ENCODE results near the gene DOCK3. TPM values are rescaled to one million over a fixed set of nuclear protein-coding genes. Genes with fewer than 3 reads are reported as not detected.

DOCK3 gene
- total RNA-seq, 2 donors from 2014 or later = 7.7 to 8.5 TPM

GRCh38 chr3:51378726-51379125, 704.0 kb downstream of the DOCK3 start:
- no peak overlapping the region for H3K27ac Mint-ChIP-seq
- 85 to 88% methylated on average over 2 of the region's 2 CpGs for whole genome bisulfite sequencing, 2 experiments (ENCODE audit: insufficient coverage in 1 of 2, insufficient read length in 1 of 2)
- TF ChIP-seq CTCF (conservative IDR thresholded peaks at IDR 0.05) = no peak
- H3K36me3 Mint-ChIP-seq (ENCODE audit: low read depth) = no peaks in the 10 kb centered on the region
- H3K4me3 Mint-ChIP-seq = no peak overlapping the region
- Histone ChIP-seq H3K27me3 (ENCODE audit: control insufficient read depth, insufficient read depth, low read length, poor library complexity, severe bottlenecking) (no peaks in the 10 kb centered on the region), H3K36me3 (ENCODE audit: control insufficient read depth, insufficient read depth, low read length) (no peaks in the 10 kb centered on the region), H3K9me3 (ENCODE audit: control insufficient read depth, low read length) (no peaks in the 10 kb centered on the region), H3K4me1 (ENCODE audit: control insufficient read depth, insufficient read depth, low read length) (peaks cover 6% of the 10 kb centered on the region), H3K4me3 (ENCODE audit: low read length) (no peak overlapping the region), H3K9ac (ENCODE audit: extremely low read depth, low read length, poor library complexity, severe bottlenecking) (no peak overlapping the region), H3K27ac (ENCODE audit: low read depth, low read length) (no peak overlapping the region)
- no peak for DNase-seq
- no peaks in the 10 kb centered on the region for H3K9me3 Mint-ChIP-seq
- peaks cover 7% of the 10 kb centered on the region for H3K4me1 Mint-ChIP-seq
- H3K27me3 Mint-ChIP-seq (ENCODE audit: insufficient read depth) = no peaks in the 10 kb centered on the region

DNA sequence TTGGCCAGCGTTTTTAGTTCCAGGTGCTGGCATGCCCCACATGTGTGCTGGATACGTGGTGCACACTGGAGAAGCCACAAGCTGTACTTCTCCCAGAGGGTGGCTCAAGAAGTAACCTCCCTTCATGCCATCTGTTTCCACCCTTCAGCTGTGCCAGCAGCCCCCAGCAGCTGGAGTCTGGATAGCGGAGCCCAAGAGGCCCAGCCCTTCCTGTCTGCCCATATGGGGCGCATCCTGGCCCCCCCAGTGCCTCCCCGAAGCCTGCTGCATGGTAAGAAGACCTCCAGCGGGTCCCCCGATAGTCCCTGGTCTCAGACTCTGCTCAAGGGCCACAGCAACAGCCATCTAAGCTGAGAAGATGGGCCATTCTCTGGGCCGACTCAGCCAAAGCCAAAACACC, 704.6 kb downstream of the DOCK3 start:
- Mint-ChIP-seq H3K4me1 (peaks cover 11% of the 10 kb centered on the region), H3K36me3 (ENCODE audit: low read depth) (no peaks in the 10 kb centered on the region), H3K9me3 (no peaks in the 10 kb centered on the region), H3K4me3 (no peak overlapping the region), H3K27ac (peak overlapping the region; percentile 32), H3K27me3 (ENCODE audit: insufficient read depth) (no peaks in the 10 kb centered on the region)
- H3K4me3 ChIP-seq (ENCODE audit: low read length) = no peak overlapping the region
- H3K27me3 ChIP-seq (ENCODE audit: control insufficient read depth, insufficient read depth, low read length, poor library complexity, severe bottlenecking) = no peaks in the 10 kb centered on the region
- no peaks in the 10 kb centered on the region for H3K9me3 ChIP-seq (ENCODE audit: control insufficient read depth, low read length)
- no peak overlapping the region for H3K27ac ChIP-seq (ENCODE audit: low read depth, low read length)
- H3K9ac ChIP-seq (ENCODE audit: extremely low read depth, low read length, poor library complexity, severe bottlenecking) = no peak overlapping the region
- no peak for DNase-seq
- no peak for TF ChIP-seq CTCF (conservative IDR thresholded peaks at IDR 0.05)
- WGBS, 2 experiments (ENCODE audit: insufficient coverage in 1 of 2, insufficient read length in 1 of 2) = 81 to 88% methylated on average over 4 to 8 of the region's 8 CpGs
- H3K4me1 ChIP-seq (ENCODE audit: control insufficient read depth, insufficient read depth, low read length) = peaks cover 6% of the 10 kb centered on the region
- no peaks in the 10 kb centered on the region for H3K36me3 ChIP-seq (ENCODE audit: control insufficient read depth, insufficient read depth, low read length)

- no peak for TF ChIP-seq CTCF (conservative IDR thresholded peaks at IDR 0.05)
- H3K27me3 Mint-ChIP-seq (ENCODE audit: insufficient read depth) = no peaks in the 10 kb centered on the region
- no peaks in the 10 kb centered on the region for H3K9me3 Mint-ChIP-seq
- no peak overlapping the region for H3K4me3 Mint-ChIP-seq
- Histone ChIP-seq H3K4me3 (ENCODE audit: low read length) (no peak overlapping the region), H3K27ac (ENCODE audit: low read depth, low read length) (no peak overlapping the region), H3K36me3 (ENCODE audit: control insufficient read depth, insufficient read depth, low read length) (no peaks in the 10 kb centered on the region), H3K27me3 (ENCODE audit: control insufficient read depth, insufficient read depth, low read length, poor library complexity, severe bottlenecking) (no peaks in the 10 kb centered on the region), H3K9ac (ENCODE audit: extremely low read depth, low read length, poor library complexity, severe bottlenecking) (no peak overlapping the region), H3K4me1 (ENCODE audit: control insufficient read depth, insufficient read depth, low read length) (peaks cover 6% of the 10 kb centered on the region), H3K9me3 (ENCODE audit: control insufficient read depth, low read length) (no peaks in the 10 kb centered on the region)
- 76 to 95% methylated on average over 4 to 8 of the region's 8 CpGs for WGBS, 2 experiments (ENCODE audit: insufficient coverage in 1 of 2, insufficient read length in 1 of 2)
- peaks cover 11% of the 10 kb centered on the region for H3K4me1 Mint-ChIP-seq
- no peak overlapping the region for H3K27ac Mint-ChIP-seq
- no peak for DNase-seq
- H3K36me3 Mint-ChIP-seq (ENCODE audit: low read depth) = no peaks in the 10 kb centered on the region
Measured at GRCh38 chr3:51379746-51380455, 705.2 kb downstream of the DOCK3 start.
